ENCODE results near the gene CAPN14.

CAPN14 gene

GRCh38 chr2:31217465-31218200, at the start of gene CAPN14:
Gene CAPN14 (minus strand): TSS chr2:31217515. CDS start chr2:31205447, 12,068 bp downstream.
- no peak for ATAC-seq
- TF ChIP-seq TCF4 (CRISPR knock-in tag; IDR thresholded peaks at IDR 0.05; ENCODE audit: borderline replicate concordance) (no peak), ZNF565 (CRISPR knock-in tag; conservative IDR thresholded peaks at IDR 0.05; ENCODE audit: low read depth) (no peak), ZFP30 (CRISPR knock-in tag; IDR thresholded peaks at IDR 0.05) (no peak), ZC3H10 (CRISPR knock-in tag; IDR thresholded peaks at IDR 0.05) (no peak), CSDC2 (CRISPR knock-in tag; IDR thresholded peaks at IDR 0.05) (no peak), SNAI2 (CRISPR knock-in tag; IDR thresholded peaks at IDR 0.05) (no peak), ZNF8 (CRISPR knock-in tag; IDR thresholded peaks at IDR 0.05) (no peak), TSHZ2 (CRISPR knock-in tag; IDR thresholded peaks at IDR 0.05) (no peak), BACH2 (CRISPR knock-in tag; IDR thresholded peaks at IDR 0.05; ENCODE audit: borderline replicate concordance) (no peak)

- no peak for ATAC-seq
- TF ChIP-seq TSHZ2 (CRISPR knock-in tag; IDR thresholded peaks at IDR 0.05), result no peak
- TF ChIP-seq ZFP30 (CRISPR knock-in tag; IDR thresholded peaks at IDR 0.05), result no peak
- no peak for TF ChIP-seq OSR1 (CRISPR knock-in tag; IDR thresholded peaks at IDR 0.05)
- no peak for TF ChIP-seq ISL1 (CRISPR knock-in tag; IDR thresholded peaks at IDR 0.05)
- TF ChIP-seq GLIS3 (CRISPR knock-in tag; IDR thresholded peaks at IDR 0.05), result no peak
- no peak for TF ChIP-seq ESRRG (CRISPR knock-in tag; IDR thresholded peaks at IDR 0.05)
- TF ChIP-seq PATZ1 (CRISPR knock-in tag; IDR thresholded peaks at IDR 0.05; ENCODE audit: borderline replicate concordance), result no peak
- TF ChIP-seq SNAI2 (CRISPR knock-in tag; IDR thresholded peaks at IDR 0.05), result no peak
- TF ChIP-seq ZFP3 (CRISPR knock-in tag; IDR thresholded peaks at IDR 0.05), result no peak
- TF ChIP-seq TCF4 (CRISPR knock-in tag; IDR thresholded peaks at IDR 0.05; ENCODE audit: borderline replicate concordance), result no peak
- no peak for TF ChIP-seq PPARA (CRISPR knock-in tag; IDR thresholded peaks at IDR 0.05; ENCODE audit: borderline replicate concordance)
- no peak for TF ChIP-seq CREB5 (CRISPR knock-in tag; IDR thresholded peaks at IDR 0.05; ENCODE audit: low read depth)
- TF ChIP-seq TOX (CRISPR knock-in tag; IDR thresholded peaks at IDR 0.05; ENCODE audit: borderline replicate concordance), result no peak
These were observed 49.5 kb upstream of the CAPN14 start for GRCh38 chr2:31266804-31267203.

GRCh38 chr2:31265234-31265633, 47.9 kb upstream of the CAPN14 start:
- no peak for ATAC-seq
- TF ChIP-seq CSDC2 (CRISPR knock-in tag; IDR thresholded peaks at IDR 0.05) (no peak), SNAI2 (CRISPR knock-in tag; IDR thresholded peaks at IDR 0.05) (no peak), GLIS3 (CRISPR knock-in tag; IDR thresholded peaks at IDR 0.05) (no peak), CSRNP3 (CRISPR knock-in tag; IDR thresholded peaks at IDR 0.05) (no peak), ISL1 (CRISPR knock-in tag; IDR thresholded peaks at IDR 0.05) (no peak), TOX (CRISPR knock-in tag; IDR thresholded peaks at IDR 0.05; ENCODE audit: borderline replicate concordance) (no peak), CREB5 (CRISPR knock-in tag; IDR thresholded peaks at IDR 0.05; ENCODE audit: low read depth) (no peak), ZNF70 (CRISPR knock-in tag; IDR thresholded peaks at IDR 0.05) (no peak), RARB (CRISPR knock-in tag; IDR thresholded peaks at IDR 0.05) (no peak), ZFP3 (CRISPR knock-in tag; IDR thresholded peaks at IDR 0.05) (no peak), ARNTL (CRISPR knock-in tag; IDR thresholded peaks at IDR 0.05; ENCODE audit: borderline replicate concordance, low read depth) (no peak), PATZ1 (CRISPR knock-in tag; IDR thresholded peaks at IDR 0.05; ENCODE audit: borderline replicate concordance) (no peak), OSR1 (CRISPR knock-in tag; IDR thresholded peaks at IDR 0.05) (no peak), ESRRG (CRISPR knock-in tag; IDR thresholded peaks at IDR 0.05) (no peak)
